ENCODE data around the gene LYVE1.

DNA sequence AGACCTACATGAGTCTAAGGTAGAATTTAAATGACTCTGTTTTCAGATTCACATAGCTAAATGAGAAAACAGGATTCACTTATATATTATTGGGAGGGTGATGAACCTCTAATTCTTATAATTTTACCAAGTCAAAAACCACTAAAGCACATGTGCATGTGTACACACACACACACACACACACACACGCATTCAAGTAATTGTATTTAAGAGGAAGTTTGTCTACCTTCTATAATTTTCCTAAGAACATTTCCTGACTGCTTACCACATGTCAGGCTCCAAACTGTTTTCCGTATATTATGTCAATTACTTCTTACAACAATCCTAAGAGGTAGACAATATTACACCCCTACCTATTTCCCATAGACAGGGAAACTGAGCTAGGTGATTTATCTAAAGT, 34.1 kb downstream of the LYVE1 start:
- TF ChIP-seq, protein P1, sequence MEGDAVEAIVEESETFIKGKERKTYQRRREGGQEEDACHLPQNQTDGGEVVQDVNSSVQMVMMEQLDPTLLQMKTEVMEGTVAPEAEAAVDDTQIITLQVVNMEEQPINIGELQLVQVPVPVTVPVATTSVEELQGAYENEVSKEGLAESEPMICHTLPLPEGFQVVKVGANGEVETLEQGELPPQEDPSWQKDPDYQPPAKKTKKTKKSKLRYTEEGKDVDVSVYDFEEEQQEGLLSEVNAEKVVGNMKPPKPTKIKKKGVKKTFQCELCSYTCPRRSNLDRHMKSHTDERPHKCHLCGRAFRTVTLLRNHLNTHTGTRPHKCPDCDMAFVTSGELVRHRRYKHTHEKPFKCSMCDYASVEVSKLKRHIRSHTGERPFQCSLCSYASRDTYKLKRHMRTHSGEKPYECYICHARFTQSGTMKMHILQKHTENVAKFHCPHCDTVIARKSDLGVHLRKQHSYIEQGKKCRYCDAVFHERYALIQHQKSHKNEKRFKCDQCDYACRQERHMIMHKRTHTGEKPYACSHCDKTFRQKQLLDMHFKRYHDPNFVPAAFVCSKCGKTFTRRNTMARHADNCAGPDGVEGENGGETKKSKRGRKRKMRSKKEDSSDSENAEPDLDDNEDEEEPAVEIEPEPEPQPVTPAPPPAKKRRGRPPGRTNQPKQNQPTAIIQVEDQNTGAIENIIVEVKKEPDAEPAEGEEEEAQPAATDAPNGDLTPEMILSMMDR (IDR thresholded peaks at IDR 0.05) = no peak
- no peak for TF ChIP-seq POLR2A (IDR thresholded peaks at IDR 0.05)
- TF ChIP-seq EP300 (IDR thresholded peaks at IDR 0.05) = no peak
